GM21737 (cell line): ENCODE data around the gene CRYBG1.

Experiments used
- ATAC-seq: cut with Tn5 transposase; IDR thresholded peaks from one replicate; pipeline ENCODE4 v1.9.1; 2021; ENCODE audit warnings: mild to moderate bottlenecking, moderate library complexity; ENCODE audit not compliant: unreplicated experiment

The CRYBG1 gene

DNA sequence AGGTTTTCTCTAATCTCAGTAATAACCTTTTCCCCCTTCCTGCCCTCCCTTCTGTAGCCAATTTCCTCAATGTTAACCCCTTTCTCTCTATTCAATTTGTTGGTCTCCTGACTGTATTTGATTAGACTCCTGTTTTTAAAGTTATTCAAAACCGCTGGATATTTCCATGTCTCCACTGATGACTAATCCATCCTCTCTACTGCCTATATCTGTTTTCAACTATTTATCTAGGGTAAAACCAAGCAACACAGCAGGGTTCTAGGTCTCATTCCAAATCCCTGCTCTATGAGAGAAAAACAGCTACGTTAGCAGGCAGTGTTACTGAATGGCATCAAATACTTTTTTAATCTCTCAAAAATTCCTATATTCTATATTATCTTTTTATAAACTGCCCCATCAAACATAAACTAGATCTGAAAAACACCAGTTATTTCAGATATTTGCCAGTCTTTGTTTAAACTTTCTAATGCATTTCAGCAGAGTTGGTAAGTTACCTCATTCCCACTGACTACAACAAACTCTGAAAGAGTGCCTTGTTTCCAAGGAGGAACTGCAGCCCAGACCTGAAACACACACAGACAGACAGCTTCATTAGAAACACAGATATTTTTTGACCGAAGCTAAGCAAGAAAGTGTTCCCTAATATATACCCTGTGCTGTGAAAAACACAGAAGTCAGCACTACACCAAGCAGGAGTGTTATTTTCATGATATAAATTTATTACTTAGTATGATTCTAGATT lies 260.6 kb downstream of the CRYBG1 start:
- no peak for ATAC-seq
